ENCODE results near the gene CCL26. TPM values are rescaled to one million over a fixed set of nuclear protein-coding genes. Genes with fewer than 3 reads are reported as not detected.

CCL26 gene
- total RNA-seq, 1 experiment from 2014 or later: not detected

GRCh38 chr7:75719626-75720025 lies 52.4 kb downstream of the CCL26 start:
- CTCF ChIA-PET: no interaction called here
- no TSS peak for BruUV-seq (replicated peaks)
- H3K4me2 ChIP-seq: no peak overlapping the region

More at GRCh38 chr7:75719626-75720025, 52.4 kb downstream of the CCL26 start:
- Histone ChIP-seq H3K9me2 (ENCODE audit: insufficient read depth) (no peaks in the 10 kb centered on the region), H3F3A (ENCODE audit: insufficient read depth, low read depth) (no peaks in the 10 kb centered on the region), H3K36me3 (ENCODE audit: low read depth) (no peaks in the 10 kb centered on the region), H3K9me3 (ENCODE audit: insufficient read depth, low read depth) (no peaks in the 10 kb centered on the region), H3K27me3 (ENCODE audit: insufficient read depth, low read depth) (no peaks in the 10 kb centered on the region), H4K20me1 (ENCODE audit: insufficient read depth) (no peaks in the 10 kb centered on the region), H3K4me3 (no peak overlapping the region), H3K27ac (no peak overlapping the region), H3K4me1 (replicated peaks; ENCODE audit: insufficient read depth) (no peaks in the 10 kb centered on the region), H3K79me2 (ENCODE audit: low read depth) (no peaks in the 10 kb centered on the region), H2AFZ (no peak overlapping the region)
- POLR2A ChIA-PET (ENCODE audit: unreplicated experiment): no interaction called here
- no peak for TF ChIP-seq CTCF (conservative IDR thresholded peaks at IDR 0.05)
- no peak for TF ChIP-seq EZH2 (IDR thresholded peaks at IDR 0.05; ENCODE audit: low read depth)
- DNase-seq: no peak
- intact Hi-C loops (cut with micrococcal nuclease; ENCODE audit: unreplicated experiment): no loop called here

Other genes with a start within 250 kb of the CCL26 start
- gene HIP1, start 33.3 kb downstream of the CCL26 start, total RNA-seq (2021): 32.0 and 35.8 TPM in 2 replicates
- gene CCL24, start 41.6 kb upstream of the CCL26 start, total RNA-seq (2021): not detected in 2 replicates
- gene RHBDD2, start 106.8 kb upstream of the CCL26 start, total RNA-seq (2021): 71.7 and 75.6 TPM in 2 replicates
- gene POR, start 142.9 kb upstream of the CCL26 start, total RNA-seq (2021): 151 and 205 TPM in 2 replicates
- gene TMEM120A, start 222.4 kb upstream of the CCL26 start, total RNA-seq (2021): 26.9 and 27.0 TPM in 2 replicates